GM23338 (cell line): ENCODE measurements around the gene SPTB. TPM values are rescaled to one million over a fixed set of nuclear protein-coding genes. Genes with fewer than 3 reads are reported as not detected.

ENCODE experiments used
- ATAC-seq: fragments of 200-7000 bp; cut with Tn5 transposase; 3 replicates; pipeline ENCODE4 v1.9.1; 2020
- DNase-seq: peaks from one replicate; pipeline ENCODE4 v3.0.0-alpha.2; 2015; ENCODE audit warnings: low spot score
- H2AFZ ChIP-seq: fragments of 200-600 bp; sonication (generic); 2 replicates; pipeline ENCODE4 v1.8.0; 2016; ENCODE audit warnings: antibody characterized with exemption, mild to moderate bottlenecking, moderate library complexity
- H3F3A ChIP-seq: fragments of 200-600 bp; sonication (generic); replicated peaks from 2 replicates; pipeline ENCODE4 v1.8.0; 2017; ENCODE audit warnings: antibody characterized with exemption, mixed run types, low read depth
- H3K27ac ChIP-seq: fragments of 200-600 bp; sonication (generic); 2 replicates; pipeline ENCODE4 v1.6.1; 2016; ENCODE audit warnings: low read depth
- H3K27me3 ChIP-seq: fragments of 200-600 bp; sonication (generic); 2 replicates; pipeline ENCODE4 v1.8.0; 2016; ENCODE audit warnings: mild to moderate bottlenecking, mixed run types, moderate library complexity; ENCODE audit not compliant: insufficient read depth
- H3K36me3 ChIP-seq: fragments of 200-600 bp; sonication (generic); 2 replicates; pipeline ENCODE4 v1.8.0; 2016; ENCODE audit warnings: mild to moderate bottlenecking; ENCODE audit not compliant: insufficient read depth
- H3K4me1 ChIP-seq: fragments of 200-600 bp; sonication (generic); 2 replicates; pipeline ENCODE4 v1.8.0; 2016; ENCODE audit warnings: mild to moderate bottlenecking, moderate library complexity; ENCODE audit not compliant: insufficient read depth
- H3K4me2 ChIP-seq: fragments of 200-600 bp; sonication (generic); 2 replicates; pipeline ENCODE4 v1.7.1; 2017; ENCODE audit warnings: mixed run types
- H3K4me3 ChIP-seq: fragments of 200-600 bp; sonication (generic); 2 replicates; pipeline ENCODE4 v1.6.1; 2016; ENCODE audit warnings: mixed run types
- H3K79me2 ChIP-seq: fragments of 200-600 bp; sonication (generic); replicated peaks from 2 replicates; pipeline ENCODE4 v1.8.0; 2017; ENCODE audit warnings: mild to moderate bottlenecking; ENCODE audit not compliant: insufficient read depth
- H3K9me2 ChIP-seq: fragments of 200-600 bp; sonication (generic); 2 replicates; pipeline ENCODE4 v1.8.0; 2017; ENCODE audit not compliant: insufficient read depth
- H4K20me1 ChIP-seq: fragments of 200-600 bp; sonication (generic); replicated peaks from 2 replicates; pipeline ENCODE4 v1.8.0; 2017; ENCODE audit warnings: mild to moderate bottlenecking; ENCODE audit not compliant: insufficient read depth
- H3K27ac Mint-ChIP-seq: 2 replicates; pipeline ENCODE4 v1.8.0; 2020; ENCODE audit warnings: inconsistent platforms, mild to moderate bottlenecking, moderate library complexity, mixed read lengths
- H3K27me3 Mint-ChIP-seq: 3 replicates; pipeline ENCODE4 v1.8.0; 2022; ENCODE audit warnings: low read depth, mild to moderate bottlenecking, moderate library complexity, mixed read lengths, inconsistent platforms; ENCODE audit not compliant: insufficient read depth, poor library complexity
- H3K36me3 Mint-ChIP-seq: 3 replicates; pipeline ENCODE4 v1.8.0; 2021; ENCODE audit warnings: low read depth, mild to moderate bottlenecking, inconsistent platforms, moderate library complexity, mixed read lengths
- H3K4me1 Mint-ChIP-seq: 3 replicates; pipeline ENCODE4 v1.8.0; 2020; ENCODE audit warnings: mild to moderate bottlenecking, inconsistent platforms, mixed read lengths
- H3K4me3 Mint-ChIP-seq: 3 replicates; pipeline ENCODE4 v1.8.0; 2021; ENCODE audit warnings: moderate library complexity, mild to moderate bottlenecking, inconsistent platforms, mixed read lengths
- H3K9me3 Mint-ChIP-seq: 3 replicates; pipeline ENCODE4 v1.8.0; 2020; ENCODE audit warnings: moderate library complexity, mild to moderate bottlenecking, inconsistent platforms, mixed read lengths
- CTCF ChIP-seq, 2 experiments: fragments of 200-600 bp in 1 of 2; sonication (generic) in 1 of 2; conservative IDR thresholded peaks; 2 replicates each; pipeline versions ENCODE4 v1.5.1 to v1.6.1; 2016 to 2017; ENCODE audit warnings: antibody characterized with exemption in 2 of 2, low read depth in 2 of 2, mild to moderate bottlenecking in 2 of 2, moderate library complexity in 1 of 2
- ETS1 ChIP-seq: IDR thresholded peaks from 2 replicates; pipeline ENCODE4 v1.6.1; 2016; ENCODE audit warnings: antibody characterized with exemption
- JUNB ChIP-seq: IDR thresholded peaks from one replicate; pipeline ENCODE4 v1.6.1; 2016; ENCODE audit warnings: antibody characterized with exemption; ENCODE audit not compliant: unreplicated experiment
- NANOG ChIP-seq: IDR thresholded peaks from 2 replicates; pipeline ENCODE4 v1.6.1; 2016; ENCODE audit warnings: antibody characterized with exemption, borderline replicate concordance
- POLR2AphosphoS5 ChIP-seq: IDR thresholded peaks from 2 replicates; pipeline ENCODE4 v1.6.1; 2016; ENCODE audit warnings: antibody characterized with exemption, low read depth
- REST ChIP-seq: IDR thresholded peaks from one replicate; pipeline ENCODE4 v1.6.1; 2018; ENCODE audit warnings: antibody characterized with exemption; ENCODE audit not compliant: unreplicated experiment
- STAT1 ChIP-seq: IDR thresholded peaks from one replicate; pipeline ENCODE4 v1.6.1; 2016; ENCODE audit warnings: antibody characterized with exemption; ENCODE audit not compliant: unreplicated experiment
- ZNF462 ChIP-seq: fragments of 250-450 bp; sonication (Bioruptor Pico); IDR thresholded peaks from 2 replicates; pipeline ENCODE4 v1.5.0; 2020; ENCODE audit warnings: mild to moderate bottlenecking, moderate library complexity
- polyA plus RNA-seq: library from polyadenylated mRNA; unstranded; fragments of >200 nt; fragmentation: Nextera tagmentation; extraction: Ambion mirVana; gene quantifications from 2 replicates; pipeline ENCODE4 v1.2.1, GENCODE V29; 2016
- total RNA-seq: library from RNA; depleted of rRNA; stranded (reverse); fragments of >200 nt; shearing (Covaris generic); gene quantifications from 2 replicates; pipeline ENCODE4 v1.2.3, GENCODE V29; 2014

Gene SPTB
- total and polyA plus RNA-seq, 2 experiments from 2014 or later = 1.1 to 1.9 TPM

GRCh38 chr14:64706593-64707193 is 173.0 kb downstream of the SPTB start:
- H3K79me2 ChIP-seq = peaks cover 69% of the 10 kb centered on the region
- Mint-ChIP-seq H3K27ac (no peak overlapping the region), H3K9me3 (0 out of 3 replicates have a peak, but pooled peaks cover under 1% of the 10 kb centered on the region), H3K4me1 (peaks cover 71% of the 10 kb centered on the region), H3K36me3 (peaks cover 30% of the 10 kb centered on the region), H3K4me3 (peak overlapping the region; percentile 81), H3K27me3 (peaks cover 15% of the 10 kb centered on the region)
- peak overlapping the region; percentile 37; the same call in 1 of the 2 replicates for H3K27ac ChIP-seq
- H3K4me2 ChIP-seq = peak overlapping the region; percentile 95
- peaks cover 56% of the 10 kb centered on the region for H3K4me1 ChIP-seq
- TF ChIP-seq NANOG (no peak), STAT1 (no peak)
- H2AFZ ChIP-seq = no peak overlapping the region
- no peaks in the 10 kb centered on the region for H3K9me2 ChIP-seq
- peak; percentile 65 for DNase-seq
- H3K36me3 ChIP-seq = no peaks in the 10 kb centered on the region
- H4K20me1 ChIP-seq = peaks cover 27% of the 10 kb centered on the region
- peak overlapping the region; percentile 86 for H3K4me3 ChIP-seq
- peaks cover 5% of the 10 kb centered on the region; the same call in 1 of the 2 replicates for H3K27me3 ChIP-seq
- peaks cover 20% of the 10 kb centered on the region; the same call in 1 of the 2 replicates for H3F3A ChIP-seq
- ATAC-seq = peak; percentile 5

- Mint-ChIP-seq H3K4me3 (peak overlapping the region; percentile 81), H3K27me3 (peaks cover 15% of the 10 kb centered on the region), H3K27ac (no peak overlapping the region), H3K4me1 (peaks cover 76% of the 10 kb centered on the region), H3K9me3 (no peaks in the 10 kb centered on the region), H3K36me3 (peaks cover 25% of the 10 kb centered on the region)
- H2AFZ ChIP-seq = no peak overlapping the region
- peaks cover 59% of the 10 kb centered on the region for H3K4me1 ChIP-seq
- H3K27me3 ChIP-seq = peaks cover 5% of the 10 kb centered on the region; the same call in 1 of the 2 replicates
- H3K79me2 ChIP-seq = peaks cover 64% of the 10 kb centered on the region
- H3K36me3 ChIP-seq = no peaks in the 10 kb centered on the region
- H4K20me1 ChIP-seq = peaks cover 25% of the 10 kb centered on the region
- H3K4me3 ChIP-seq = peak overlapping the region; percentile 86
- H3F3A ChIP-seq = peaks cover 20% of the 10 kb centered on the region; the same call in 1 of the 2 replicates
- no peaks in the 10 kb centered on the region for H3K9me2 ChIP-seq
- DNase-seq (no peak), ATAC-seq (no peak)
- 0 out of 2 replicates have a peak overlapping the region, but pooled peaks have one; percentile 37 for H3K27ac ChIP-seq
- peak overlapping the region; percentile 95 for H3K4me2 ChIP-seq
- TF ChIP-seq POLR2AphosphoS5 (no peak), CTCF (conservative IDR thresholded peaks at IDR 0.05; ENCODE audit: low read depth in 2 of 2) (no peak), REST (no peak), ZNF462 (CRISPR knock-in tag) (no peak), JUNB (no peak), ETS1 (no peak), STAT1 (no peak)
Observed at GRCh38 chr14:64706119-64706592, 173.6 kb downstream of the SPTB start.
